ENCODE results near the gene TMPRSS11D.

The TMPRSS11D gene

GRCh38 chr4:67883902-67884301 is at the start of gene TMPRSS11D:
Gene TMPRSS11D (minus strand): TSS chr4:67884002. CDS start chr4:67883933, 69 bp downstream.
- no peak for DNase-seq
- TF ChIP-seq GATA1 (IDR thresholded peaks at IDR 0.05; ENCODE audit: low read depth, low read length) (no peak), POLR2A (IDR thresholded peaks at IDR 0.05; ENCODE audit: low read length) (no peak)

GRCh38 chr4:67933038-67933437 is 49.2 kb upstream of the TMPRSS11D start:
- DNase-seq: no peak
- TF ChIP-seq GATA1 (IDR thresholded peaks at IDR 0.05; ENCODE audit: low read depth, low read length) (no peak), POLR2A (IDR thresholded peaks at IDR 0.05; ENCODE audit: low read length) (no peak)

GRCh38 chr4:67931256-67931655 is 47.5 kb upstream of the TMPRSS11D start:
- no peak for TF ChIP-seq GATA1 (IDR thresholded peaks at IDR 0.05; ENCODE audit: low read depth, low read length)
- no peak for TF ChIP-seq POLR2A (IDR thresholded peaks at IDR 0.05; ENCODE audit: low read length)
- no peak for DNase-seq

GRCh38 chr4:67929426-67929825 is 45.6 kb upstream of the TMPRSS11D start:
- DNase-seq: no peak
- TF ChIP-seq POLR2A (IDR thresholded peaks at IDR 0.05; ENCODE audit: low read length) (no peak), GATA1 (IDR thresholded peaks at IDR 0.05; ENCODE audit: low read depth, low read length) (no peak)

- DNase-seq: no peak
- no peak for TF ChIP-seq POLR2A (IDR thresholded peaks at IDR 0.05; ENCODE audit: low read length)
- TF ChIP-seq GATA1 (IDR thresholded peaks at IDR 0.05; ENCODE audit: low read depth, low read length): no peak
Observed at GRCh38 chr4:67928546-67928945, 44.7 kb upstream of the TMPRSS11D start.

- no peak for DNase-seq
Observed at GRCh38 chr4:67927251-67927650, 43.4 kb upstream of the TMPRSS11D start.

GRCh38 chr4:67926485-67926884 is 42.7 kb upstream of the TMPRSS11D start:
- TF ChIP-seq GATA1 (IDR thresholded peaks at IDR 0.05; ENCODE audit: low read depth, low read length) (no peak), POLR2A (IDR thresholded peaks at IDR 0.05; ENCODE audit: low read length) (no peak)
- no peak for DNase-seq

More at GRCh38 chr4:67927251-67927650, 43.4 kb upstream of the TMPRSS11D start:
- no peak for TF ChIP-seq GATA1 (IDR thresholded peaks at IDR 0.05; ENCODE audit: low read depth, low read length)
- TF ChIP-seq POLR2A (IDR thresholded peaks at IDR 0.05; ENCODE audit: low read length): no peak

GRCh38 chr4:67922697-67923096 is 38.9 kb upstream of the TMPRSS11D start:
- TF ChIP-seq POLR2A (IDR thresholded peaks at IDR 0.05; ENCODE audit: low read length): no peak
- TF ChIP-seq GATA1 (IDR thresholded peaks at IDR 0.05; ENCODE audit: low read depth, low read length): no peak
- DNase-seq: peak in 1 of 2 experiments; percentile 5

GRCh38 chr4:67918428-67918827 is 34.6 kb upstream of the TMPRSS11D start:
- no peak for DNase-seq
- TF ChIP-seq POLR2A (IDR thresholded peaks at IDR 0.05; ENCODE audit: low read length): no peak
- no peak for TF ChIP-seq GATA1 (IDR thresholded peaks at IDR 0.05; ENCODE audit: low read depth, low read length)

GRCh38 chr4:67915400-67915966 is 31.7 kb upstream of the TMPRSS11D start:
- no peak for TF ChIP-seq GATA1 (IDR thresholded peaks at IDR 0.05; ENCODE audit: low read depth, low read length)
- no peak for TF ChIP-seq POLR2A (IDR thresholded peaks at IDR 0.05; ENCODE audit: low read length)
- DNase-seq: no peak

GRCh38 chr4:67912080-67912479 is 28.3 kb upstream of the TMPRSS11D start:
- DNase-seq: no peak

GRCh38 chr4:67911638-67912037 is 27.8 kb upstream of the TMPRSS11D start:
- TF ChIP-seq POLR2A (IDR thresholded peaks at IDR 0.05; ENCODE audit: low read length) (no peak), GATA1 (IDR thresholded peaks at IDR 0.05; ENCODE audit: low read depth, low read length) (no peak)
- DNase-seq: no peak

More at GRCh38 chr4:67912080-67912479, 28.3 kb upstream of the TMPRSS11D start:
- no peak for TF ChIP-seq POLR2A (IDR thresholded peaks at IDR 0.05; ENCODE audit: low read length)
- no peak for TF ChIP-seq GATA1 (IDR thresholded peaks at IDR 0.05; ENCODE audit: low read depth, low read length)

- TF ChIP-seq POLR2A (IDR thresholded peaks at IDR 0.05; ENCODE audit: low read length) (no peak), GATA1 (IDR thresholded peaks at IDR 0.05; ENCODE audit: low read depth, low read length) (no peak)
- DNase-seq: no peak
Observed at GRCh38 chr4:67911141-67911540, 27.3 kb upstream of the TMPRSS11D start.

GRCh38 chr4:67910585-67910905 is 26.7 kb upstream of the TMPRSS11D start:
- no peak for TF ChIP-seq POLR2A (IDR thresholded peaks at IDR 0.05; ENCODE audit: low read length)
- no peak for TF ChIP-seq GATA1 (IDR thresholded peaks at IDR 0.05; ENCODE audit: low read depth, low read length)
- no peak for DNase-seq

- TF ChIP-seq POLR2A (IDR thresholded peaks at IDR 0.05; ENCODE audit: low read length) (no peak), GATA1 (IDR thresholded peaks at IDR 0.05; ENCODE audit: low read depth, low read length) (no peak)
- peak; percentile 16 to 38 for DNase-seq
Observed at GRCh38 chr4:67909905-67910584, 26.2 kb upstream of the TMPRSS11D start.
